HCT116 (cell line): ENCODE data around the gene CNPY4. TPM values are rescaled to one million over a fixed set of nuclear protein-coding genes. Genes with fewer than 3 reads are reported as not detected.

ENCODE experiments used
- ATAC-seq: fragments of 200-7000 bp; cut with Tn5 transposase; 2 replicates; pipeline ENCODE4 v1.9.1; 2020; ENCODE audit warnings: mild to moderate bottlenecking, moderate library complexity
- BruUV-seq: library from RNA; stranded (reverse); fragments of 400-500 nt; replicated peaks from 2 replicates; lab custom pipeline; 2021; lab: Mats Ljungman, UMichigan
- CTCF ChIA-PET: fragments of 300-600 bp; sonication (Branson Sonifier 250); formaldehyde crosslinking; loops from one replicate; lab custom pipeline; 2021; ENCODE audit warnings: antibody characterized with exemption; lab: Charles Lee
- POLR2A ChIA-PET: fragments of 300-600, 350-600 bp; sonication (Branson Sonifier 250); formaldehyde crosslinking; loops from one replicate; lab custom pipeline; 2021; ENCODE audit warnings: antibody characterized with exemption; lab: Charles Lee
- RAD21 ChIA-PET, 2 experiments: fragments of 300-600 bp; sonication (Branson Sonifier 250); formaldehyde crosslinking; loops; one replicate each; lab custom pipeline; 2023; ENCODE audit warnings: low total read pairs in 2 of 2; ENCODE audit not compliant: uncharacterized antibody in 2 of 2, unreplicated experiment in 2 of 2, low non-redundant PET in 1 of 2; lab: Charles Lee
- DNase-seq: peaks from one replicate; pipeline ENCODE4 v3.0.0-alpha.2; 2010; ENCODE audit warnings: low read depth, low spot score
- H2AFZ ChIP-seq: fragments of 200-600 bp; shearing (Covaris generic), sonication (generic); 2 replicates; pipeline ENCODE4 v1.6.1; 2017; ENCODE audit warnings: low read depth, mixed run types, mixed read lengths, antibody characterized with exemption, low read length; ENCODE audit not compliant: poor library complexity, severe bottlenecking
- H3K27ac ChIP-seq: 2 replicates; pipeline ENCODE4 v1.5.1; 2012; ENCODE audit warnings: low read depth, low read length
- H3K27me3 ChIP-seq: fragments of 200-600 bp; sonication (generic); 2 replicates; pipeline ENCODE4 v1.6.1; 2016; ENCODE audit warnings: mixed run types, low read length, mixed read lengths; ENCODE audit not compliant: insufficient read depth
- H3K36me3 ChIP-seq, 2 experiments: fragments of 200-500 bp in 1 of 2; fragments of 200-600 bp in 1 of 2; sonication (Bioruptor generic) in 1 of 2; sonication (generic) in 1 of 2; 2 replicates each; pipeline versions ENCODE4 v1.5.1 to v1.6.1; 2014 to 2016; ENCODE audit warnings: low read length in 2 of 2, inconsistent platforms in 1 of 2, mixed read lengths in 1 of 2, mixed run types in 1 of 2; ENCODE audit not compliant: insufficient read depth in 2 of 2, control insufficient read depth in 1 of 2
- H3K4me1 ChIP-seq, 2 experiments: fragments of 200-600 bp in 1 of 2; sonication (generic) in 1 of 2; 2 replicates each; pipeline versions ENCODE4 v1.5.1 to v1.6.1; 2012 to 2017; ENCODE audit warnings: low read length in 2 of 2, inconsistent platforms in 1 of 2, mild to moderate bottlenecking in 1 of 2, mixed read lengths in 1 of 2, mixed run types in 1 of 2, moderate library complexity in 1 of 2; ENCODE audit not compliant: insufficient read depth in 2 of 2, control insufficient read depth in 1 of 2
- H3K4me2 ChIP-seq: fragments of 200-600 bp; sonication (generic); 2 replicates; pipeline ENCODE4 v1.6.1; 2017; ENCODE audit warnings: mixed run types, low read length, mixed read lengths
- H3K4me3 ChIP-seq, 2 experiments: fragments of 200-600 bp in 1 of 2; sonication (generic) in 1 of 2; replicated peaks in 1 of 2; 2 replicates each; pipeline ENCODE4 v1.5.1; 2011 to 2016; ENCODE audit warnings: low read length in 2 of 2, control low read depth in 1 of 2, low read depth in 1 of 2, mild to moderate bottlenecking in 1 of 2, mixed read lengths in 1 of 2, mixed run types in 1 of 2
- H3K79me2 ChIP-seq: fragments of 200-600 bp; sonication (generic); 2 replicates; pipeline ENCODE4 v1.6.1; 2017; ENCODE audit warnings: mild to moderate bottlenecking, mixed run types, low read length, moderate library complexity, mixed read lengths; ENCODE audit not compliant: insufficient read depth
- H3K9ac ChIP-seq: fragments of 200-600 bp; sonication (generic); 2 replicates; pipeline ENCODE4 v1.6.1; 2016; ENCODE audit warnings: low read length, mixed read lengths
- H3K9me2 ChIP-seq: fragments of 200-600 bp; sonication (generic), shearing (Covaris generic); 2 replicates; pipeline ENCODE4 v1.6.1; 2017; ENCODE audit warnings: mixed run types, mild to moderate bottlenecking, moderate library complexity; ENCODE audit not compliant: insufficient read depth
- H3K9me3 ChIP-seq, 2 experiments: fragments of 200-500 bp in 1 of 2; fragments of 200-600 bp in 1 of 2; sonication (Bioruptor generic) in 1 of 2; sonication (generic) in 1 of 2; 2 replicates each; pipeline ENCODE4 v1.6.1; 2014 to 2017; ENCODE audit warnings: low read length in 2 of 2, mixed read lengths in 2 of 2, inconsistent platforms in 1 of 2, low read depth in 1 of 2, mild to moderate bottlenecking in 1 of 2, mixed run types in 1 of 2, moderate library complexity in 1 of 2; ENCODE audit not compliant: control insufficient read depth in 1 of 2, insufficient read depth in 1 of 2
- H4K20me1 ChIP-seq: fragments of 200-600 bp; sonication (generic), shearing (Covaris generic); 2 replicates; pipeline ENCODE4 v1.6.1; 2017; ENCODE audit warnings: mixed run types, mild to moderate bottlenecking, moderate library complexity; ENCODE audit not compliant: insufficient read depth
- EZH2 ChIP-seq: fragments of 200-600 bp; sonication (generic); IDR thresholded peaks from 2 replicates; pipeline ENCODE4 v1.6.1; 2017; ENCODE audit warnings: antibody characterized with exemption, mixed run types
- JUND ChIP-seq: IDR thresholded peaks from 2 replicates; pipeline ENCODE4 v1.6.1; 2012
- POLR2AphosphoS5 ChIP-seq: IDR thresholded peaks from 2 replicates; pipeline ENCODE4 v1.6.1; 2011; ENCODE audit warnings: mild to moderate bottlenecking, low read depth, low read length, moderate library complexity
- SIN3A ChIP-seq: IDR thresholded peaks from 2 replicates; pipeline ENCODE4 v1.6.1; 2012; ENCODE audit warnings: low read depth
- SRF ChIP-seq: IDR thresholded peaks from 2 replicates; pipeline ENCODE4 v1.6.1; 2012; ENCODE audit warnings: low read depth
- TCF7L2 ChIP-seq: IDR thresholded peaks from 2 replicates; pipeline ENCODE4 v1.7.0; 2011; ENCODE audit warnings: borderline replicate concordance, inconsistent platforms; ENCODE audit not compliant: insufficient read depth, insufficient read length; ENCODE audit errors: extremely low read depth
- YY1 ChIP-seq: IDR thresholded peaks from 2 replicates; pipeline ENCODE4 v1.6.1; 2011; ENCODE audit warnings: low read length, low read depth, moderate library complexity, mild to moderate bottlenecking; ENCODE audit not compliant: insufficient replicate concordance; ENCODE audit errors: extremely low read depth
- intact Hi-C: fragments of 100-400 bp; cut with micrococcal nuclease; formaldehyde crosslinking; loops from 2 replicates; pipeline ENCODE4 v1.10.0; 2022
- total RNA-seq: library from RNA; stranded (reverse); gene quantifications from one replicate; pipeline ENCODE4 v1.2.1, GENCODE V29; 2021; ENCODE audit not compliant: unreplicated experiment
- TF ChIP-seq, protein P1 (sequence below), 3 experiments: fragments of 200-600 bp in 1 of 3; sonication (generic) in 1 of 3; IDR thresholded peaks in 2 of 3; conservative IDR thresholded peaks in 1 of 3; 2 replicates each; pipeline ENCODE4 v1.5.1; 2012 to 2017; ENCODE audit warnings: low read depth in 2 of 3, low read length in 2 of 3, antibody characterized with exemption in 1 of 3, borderline replicate concordance in 1 of 3, control low read depth in 1 of 3, mild to moderate bottlenecking in 1 of 3, mixed read lengths in 1 of 3, mixed run types in 1 of 3, moderate library complexity in 1 of 3; ENCODE audit not compliant: insufficient read depth in 1 of 3
- TF ChIP-seq, protein P2 (sequence below): IDR thresholded peaks from 2 replicates; pipeline ENCODE4 v1.6.1; 2011; ENCODE audit warnings: mild to moderate bottlenecking, low read length, moderate library complexity; ENCODE audit not compliant: insufficient replicate concordance; ENCODE audit errors: extremely low read depth

CNPY4 gene
- total RNA-seq, 1 experiment from 2014 or later, result 2.6 TPM

DNA sequence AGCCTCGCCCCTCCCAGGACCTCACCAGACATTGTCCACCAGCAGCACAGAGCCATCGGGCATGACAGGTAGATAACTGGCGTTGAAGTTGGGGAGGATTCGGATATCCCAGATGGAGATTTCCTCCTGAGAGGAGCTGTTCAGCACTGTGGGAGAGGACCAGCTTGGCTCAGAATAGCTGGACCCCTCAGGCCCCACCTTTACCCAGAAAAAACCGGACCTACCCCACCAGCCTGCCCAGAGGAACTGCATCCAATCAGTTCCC is 37.6 kb downstream of the CNPY4 start:
- ChIA-PET CTCF (interaction anchor here (1.0 kb wide), 1 partner anchor 8 kb away, joined by 4 read pairs; the partner anchor contains the start of gene LAMTOR4), POLR2A (no interaction called here), RAD21 (interaction anchor here in 1 of 2 experiments (0.6 kb wide), 1 partner anchor 69 kb away, joined by 11 read pairs; no protein-coding TSS in a partner anchor)
- H3K4me2 ChIP-seq, result peak overlapping the region; percentile 93
- no peaks in the 10 kb centered on the region for H3K9me3 ChIP-seq
- H3K4me3 ChIP-seq, result peak overlapping the region; percentile 56 to 91
- no peaks in the 10 kb centered on the region for H3K27me3 ChIP-seq
- DNase-seq (no peak), ATAC-seq (no peak)
- H3K36me3 ChIP-seq, result peaks cover 14 to 16% of the 10 kb centered on the region in 2 experiments; a peak in 3 of 4 replicates
- BruUV-seq, result no TSS peak
- peak overlapping the region; percentile 91 for H3K27ac ChIP-seq
- peak overlapping the region; percentile 84; the same call in 1 of the 2 replicates for H3K9ac ChIP-seq
- H3K79me2 ChIP-seq, result peaks cover 25% of the 10 kb centered on the region
- no peak overlapping the region for H2AFZ ChIP-seq
- TF ChIP-seq POLR2AphosphoS5, result no peak; the same call in 1 of the 2 replicates
- no peak for TF ChIP-seq SRF
- no peak for TF ChIP-seq JUND
- TF ChIP-seq, protein P1, sequence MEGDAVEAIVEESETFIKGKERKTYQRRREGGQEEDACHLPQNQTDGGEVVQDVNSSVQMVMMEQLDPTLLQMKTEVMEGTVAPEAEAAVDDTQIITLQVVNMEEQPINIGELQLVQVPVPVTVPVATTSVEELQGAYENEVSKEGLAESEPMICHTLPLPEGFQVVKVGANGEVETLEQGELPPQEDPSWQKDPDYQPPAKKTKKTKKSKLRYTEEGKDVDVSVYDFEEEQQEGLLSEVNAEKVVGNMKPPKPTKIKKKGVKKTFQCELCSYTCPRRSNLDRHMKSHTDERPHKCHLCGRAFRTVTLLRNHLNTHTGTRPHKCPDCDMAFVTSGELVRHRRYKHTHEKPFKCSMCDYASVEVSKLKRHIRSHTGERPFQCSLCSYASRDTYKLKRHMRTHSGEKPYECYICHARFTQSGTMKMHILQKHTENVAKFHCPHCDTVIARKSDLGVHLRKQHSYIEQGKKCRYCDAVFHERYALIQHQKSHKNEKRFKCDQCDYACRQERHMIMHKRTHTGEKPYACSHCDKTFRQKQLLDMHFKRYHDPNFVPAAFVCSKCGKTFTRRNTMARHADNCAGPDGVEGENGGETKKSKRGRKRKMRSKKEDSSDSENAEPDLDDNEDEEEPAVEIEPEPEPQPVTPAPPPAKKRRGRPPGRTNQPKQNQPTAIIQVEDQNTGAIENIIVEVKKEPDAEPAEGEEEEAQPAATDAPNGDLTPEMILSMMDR (IDR thresholded peaks at IDR 0.05 in 2 of 3, conservative IDR thresholded peaks at IDR 0.05 in 1 of 3; ENCODE audit: borderline replicate concordance in 1 of 3, insufficient read depth in 1 of 3, low read depth in 2 of 3, low read length in 2 of 3), result no peak
- no peak for TF ChIP-seq YY1
- TF ChIP-seq TCF7L2, result no peak
- TF ChIP-seq SIN3A, result no peak
- TF ChIP-seq EZH2, result no peak
- TF ChIP-seq, protein P2, sequence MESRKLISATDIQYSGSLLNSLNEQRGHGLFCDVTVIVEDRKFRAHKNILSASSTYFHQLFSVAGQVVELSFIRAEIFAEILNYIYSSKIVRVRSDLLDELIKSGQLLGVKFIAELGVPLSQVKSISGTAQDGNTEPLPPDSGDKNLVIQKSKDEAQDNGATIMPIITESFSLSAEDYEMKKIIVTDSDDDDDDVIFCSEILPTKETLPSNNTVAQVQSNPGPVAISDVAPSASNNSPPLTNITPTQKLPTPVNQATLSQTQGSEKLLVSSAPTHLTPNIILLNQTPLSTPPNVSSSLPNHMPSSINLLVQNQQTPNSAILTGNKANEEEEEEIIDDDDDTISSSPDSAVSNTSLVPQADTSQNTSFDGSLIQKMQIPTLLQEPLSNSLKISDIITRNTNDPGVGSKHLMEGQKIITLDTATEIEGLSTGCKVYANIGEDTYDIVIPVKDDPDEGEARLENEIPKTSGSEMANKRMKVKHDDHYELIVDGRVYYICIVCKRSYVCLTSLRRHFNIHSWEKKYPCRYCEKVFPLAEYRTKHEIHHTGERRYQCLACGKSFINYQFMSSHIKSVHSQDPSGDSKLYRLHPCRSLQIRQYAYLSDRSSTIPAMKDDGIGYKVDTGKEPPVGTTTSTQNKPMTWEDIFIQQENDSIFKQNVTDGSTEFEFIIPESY, result no peak
- intact Hi-C loops, result no loop called here
- H3K9me2 ChIP-seq, result no peaks in the 10 kb centered on the region
- H4K20me1 ChIP-seq, result no peaks in the 10 kb centered on the region
- H3K4me1 ChIP-seq, result peaks cover 13 to 22% of the 10 kb centered on the region in 2 experiments
